HG03442 (cell line): ENCODE results near the gene PPP1R13B.
A peak's percentile ranks its signal among the peaks of the same experiment; 100 is the strongest.

Experiments used
- ATAC-seq: cut with Tn5 transposase; IDR thresholded peaks from one replicate; pipeline ENCODE4 v1.9.1; 2021; ENCODE audit warnings: mild to moderate bottlenecking, moderate library complexity; ENCODE audit not compliant: unreplicated experiment

The PPP1R13B gene

GRCh38 chr14:103715052-103716000 lies 132.0 kb downstream of the PPP1R13B start, which contains the start of the genes XRCC3 and ZFYVE21:
TSS of gene XRCC3 (minus strand) at chr14:103715451. CDS start at chr14:103711087, 4,364 bp downstream.
TSS of gene ZFYVE21 (plus strand) at chr14:103715810. CDS start at chr14:103715842, 32 bp downstream.
- peak; percentile 93 for ATAC-seq

DNA sequence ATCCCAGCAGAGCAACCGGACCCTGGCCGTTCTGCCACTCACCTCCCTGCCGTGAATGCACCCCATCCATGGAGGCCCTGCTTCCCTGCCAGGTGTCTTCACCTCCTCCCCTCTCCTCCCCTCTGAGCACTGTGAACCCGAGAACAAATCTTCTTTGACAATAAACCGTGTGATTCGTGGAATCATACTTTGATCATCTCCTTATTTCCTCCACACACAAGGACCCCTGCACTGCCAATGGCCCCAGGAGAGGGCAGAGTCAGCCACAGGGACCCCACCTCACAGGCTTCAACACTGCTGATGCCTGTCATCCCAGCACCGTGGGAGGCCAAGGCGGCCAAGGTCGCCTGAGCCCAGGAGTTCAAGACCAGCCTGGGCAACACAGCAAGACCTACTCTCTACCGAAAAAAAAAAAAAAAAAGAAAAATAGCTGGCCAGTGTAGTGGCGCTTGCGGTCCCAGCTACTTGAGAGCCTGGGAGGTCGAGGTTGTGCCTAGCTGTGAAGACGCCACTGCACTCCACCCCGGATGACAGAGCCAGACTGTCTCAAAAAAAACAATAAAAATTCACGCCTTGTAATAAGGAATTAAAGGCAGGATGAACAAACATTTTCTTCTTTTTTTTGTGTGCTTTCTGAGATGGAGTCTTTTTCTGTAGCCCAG lies 133.2 kb downstream of the PPP1R13B start:
- ATAC-seq = no peak

DNA sequence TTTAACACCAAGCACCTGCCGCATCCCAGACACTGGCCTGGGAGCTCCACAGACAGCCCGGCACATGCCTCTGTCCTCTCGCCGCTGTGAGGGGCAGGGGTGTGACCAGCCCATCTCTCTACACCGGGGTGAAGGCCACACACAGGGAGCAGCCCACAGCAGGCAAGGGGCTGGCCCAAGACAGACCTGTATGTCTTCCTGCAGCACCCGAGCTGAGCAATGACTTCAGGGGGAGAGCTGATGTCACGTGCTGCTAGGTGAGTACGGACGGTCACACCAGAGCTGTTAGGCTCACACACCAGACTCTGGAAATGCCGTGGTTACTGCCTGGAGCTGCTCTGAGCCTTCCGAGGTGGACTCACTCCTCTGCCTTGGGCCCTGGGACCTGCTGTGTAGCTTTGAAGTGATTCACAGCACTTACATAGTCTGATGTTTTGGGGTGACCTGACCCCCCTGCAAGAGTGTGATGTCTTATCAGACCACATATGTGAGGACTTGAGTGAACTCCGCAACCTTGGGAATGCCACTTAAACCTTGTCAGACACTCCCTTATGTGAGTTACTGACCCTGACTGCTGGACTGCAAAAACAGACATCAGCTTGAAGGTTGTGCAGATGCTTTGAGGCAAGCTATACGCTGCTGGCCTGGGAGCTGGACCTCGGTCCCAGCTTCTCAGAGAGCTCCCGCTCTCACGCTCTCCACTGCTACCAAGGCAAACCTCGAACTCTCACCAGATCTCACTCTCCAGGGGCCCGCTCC lies 133.9 kb downstream of the PPP1R13B start:
- ATAC-seq = no peak

- no peak for ATAC-seq
Measured at GRCh38 chr14:103712633-103713247, 134.6 kb downstream of the PPP1R13B start.

DNA sequence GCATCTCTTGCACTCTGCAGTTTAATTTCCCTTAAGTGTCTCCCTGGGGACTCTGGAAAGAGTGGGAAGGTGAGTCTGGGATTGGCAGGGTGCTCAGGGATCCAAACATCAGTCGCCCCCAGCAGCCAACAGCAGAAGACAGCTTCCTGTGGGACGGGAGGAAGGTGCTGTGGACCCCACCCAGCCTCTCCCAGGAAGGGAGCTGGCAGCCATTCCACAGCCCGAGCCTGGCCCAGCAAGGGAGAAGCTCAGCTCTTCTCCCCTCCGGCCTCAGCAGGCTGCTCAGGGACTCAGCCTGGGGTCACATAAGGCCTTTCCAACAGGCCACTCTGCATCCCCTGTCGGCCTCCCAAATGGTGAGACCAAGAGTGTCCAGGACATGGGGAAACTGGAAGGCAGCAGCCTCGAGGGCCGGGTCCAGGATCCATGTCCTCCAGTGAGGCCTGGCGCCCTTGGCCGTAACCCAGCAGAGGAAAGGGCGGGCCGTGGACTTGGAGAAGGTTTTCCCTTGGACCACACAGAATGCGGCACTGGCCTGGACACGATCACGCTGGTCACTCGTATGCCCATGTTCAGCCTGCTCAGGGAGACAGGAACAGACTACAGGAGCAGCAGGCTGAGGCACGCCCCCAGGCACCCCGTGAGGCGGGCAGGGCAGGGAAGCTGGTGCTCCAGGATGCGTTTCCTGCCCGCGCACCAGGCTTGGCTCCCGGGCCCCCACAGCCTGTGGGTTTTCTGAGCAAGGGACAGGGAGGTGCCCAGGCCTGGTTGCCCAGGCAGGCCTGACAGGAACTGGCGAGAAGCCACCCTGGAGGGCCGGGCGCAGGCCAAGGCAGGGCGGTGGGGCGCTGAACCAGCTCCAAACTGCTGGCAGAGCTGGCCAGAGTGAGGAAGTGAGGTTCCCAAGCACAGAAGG lies 135.6 kb downstream of the PPP1R13B start:
- ATAC-seq = no peak

DNA sequence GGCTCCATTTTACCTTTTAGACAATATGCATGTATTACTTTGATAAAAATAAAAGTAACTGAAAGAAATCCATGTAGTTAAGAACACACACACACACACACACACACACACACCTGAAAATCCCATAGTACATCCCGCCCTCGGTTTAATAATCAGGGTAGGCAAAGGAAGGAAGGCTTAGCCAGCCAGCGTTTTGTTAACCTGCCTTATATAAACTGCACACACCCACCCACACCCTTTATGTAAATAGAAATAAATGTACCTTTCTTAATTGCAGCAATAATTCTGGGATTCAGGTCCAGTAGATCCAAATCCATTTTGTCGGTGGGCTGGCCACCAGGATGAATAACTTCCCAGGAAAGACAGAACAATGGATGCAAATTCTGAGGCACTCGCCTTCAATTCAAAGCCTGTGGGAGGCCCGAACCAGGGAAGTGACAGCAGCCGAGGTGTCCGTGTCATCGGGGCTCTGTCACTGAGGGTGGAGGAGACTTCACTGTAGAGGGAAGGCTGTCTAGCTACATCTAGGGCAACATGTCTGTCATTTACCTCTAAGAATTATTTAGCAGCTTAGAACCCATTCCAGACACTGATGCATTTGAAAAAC lies 136.5 kb downstream of the PPP1R13B start:
- ATAC-seq = no peak

DNA sequence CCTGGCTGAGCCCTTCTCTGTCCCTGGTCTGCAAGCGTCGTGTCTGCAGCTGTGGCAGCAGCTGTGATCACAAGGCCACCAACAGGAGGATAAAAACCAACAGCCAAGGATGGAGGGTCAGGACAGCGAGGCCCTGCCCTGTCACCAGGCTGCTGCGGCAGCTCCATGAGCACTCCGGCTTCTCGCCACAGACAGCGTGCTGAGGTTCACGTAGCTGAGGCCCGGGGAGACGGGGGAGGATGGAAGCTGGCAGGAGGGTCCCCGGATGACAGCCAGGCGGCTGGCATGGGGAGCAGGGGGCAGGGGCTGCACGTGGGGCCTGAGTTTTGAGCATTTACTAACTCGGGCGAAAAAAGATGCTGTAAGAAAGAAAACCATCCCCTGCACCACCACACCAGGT lies 137.6 kb downstream of the PPP1R13B start:
- no peak for ATAC-seq

DNA sequence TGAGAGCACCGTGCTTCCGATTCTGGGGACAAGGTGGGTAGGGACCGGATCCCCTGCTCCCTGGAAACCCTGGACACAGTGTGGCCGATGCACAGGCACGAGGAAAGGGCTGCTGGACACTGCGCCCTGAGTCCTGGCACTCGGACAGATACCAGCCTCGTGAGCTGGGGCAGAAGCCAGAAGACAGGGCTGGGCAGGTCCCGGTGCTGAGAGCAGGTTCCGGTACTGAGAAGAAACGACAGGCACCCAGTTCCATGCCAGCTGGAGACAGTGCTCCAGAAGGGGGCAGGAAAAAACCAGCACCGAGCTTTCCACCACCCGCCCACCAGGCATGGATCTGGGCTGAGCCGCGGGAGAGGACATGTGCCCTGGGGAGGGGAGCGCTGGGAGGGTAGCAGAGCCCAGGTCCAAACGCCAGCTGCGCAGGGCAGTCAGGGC lies 138.6 kb downstream of the PPP1R13B start:
- no peak for ATAC-seq

DNA sequence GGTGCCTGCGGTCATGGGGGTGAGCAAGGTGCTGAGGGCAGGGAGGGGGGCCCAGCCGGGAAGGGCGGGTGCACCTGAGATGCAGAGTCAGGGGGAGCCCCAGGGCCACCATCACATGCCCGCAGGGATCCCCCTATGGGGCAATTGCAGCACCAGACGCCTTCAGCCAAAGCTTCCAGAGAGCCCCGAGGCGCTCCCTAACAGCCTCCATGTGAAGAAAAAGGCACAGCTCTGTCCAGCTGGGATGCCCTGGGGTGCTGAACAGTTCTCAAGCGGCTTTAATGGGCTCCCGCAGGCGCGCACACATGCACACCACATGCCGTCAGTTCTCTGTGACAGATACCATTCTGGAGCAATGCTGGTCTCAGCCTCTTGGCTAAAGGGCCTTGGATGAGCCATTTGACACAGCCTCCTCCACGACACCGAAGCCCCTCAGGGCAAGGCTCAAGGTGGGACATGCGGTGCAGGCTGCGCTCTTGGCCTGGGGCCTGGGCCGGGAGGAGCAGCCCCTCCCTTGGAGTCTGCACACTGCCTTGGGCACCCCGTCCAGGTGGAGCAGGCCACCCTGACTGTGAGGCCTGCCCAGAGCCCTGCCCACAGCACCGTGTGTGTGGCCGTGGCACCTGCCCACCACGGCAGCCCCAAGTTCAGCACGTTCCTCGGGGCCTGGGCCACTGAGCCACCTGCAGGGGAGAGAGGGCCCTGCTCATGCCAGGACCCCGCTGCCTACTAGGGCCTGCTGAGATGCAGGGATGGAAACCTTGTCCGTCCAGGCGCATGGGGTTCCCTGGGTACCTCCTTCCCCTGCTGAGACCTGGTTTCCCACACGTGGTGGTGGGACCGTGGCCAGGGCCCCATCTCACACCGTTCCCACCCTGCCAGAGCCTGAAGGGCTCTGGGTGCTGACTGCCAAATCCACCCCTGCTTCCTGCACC lies 139.8 kb downstream of the PPP1R13B start:
- ATAC-seq = no peak

GRCh38 chr14:103706551-103707328 lies 140.6 kb downstream of the PPP1R13B start:
- no peak for ATAC-seq

DNA sequence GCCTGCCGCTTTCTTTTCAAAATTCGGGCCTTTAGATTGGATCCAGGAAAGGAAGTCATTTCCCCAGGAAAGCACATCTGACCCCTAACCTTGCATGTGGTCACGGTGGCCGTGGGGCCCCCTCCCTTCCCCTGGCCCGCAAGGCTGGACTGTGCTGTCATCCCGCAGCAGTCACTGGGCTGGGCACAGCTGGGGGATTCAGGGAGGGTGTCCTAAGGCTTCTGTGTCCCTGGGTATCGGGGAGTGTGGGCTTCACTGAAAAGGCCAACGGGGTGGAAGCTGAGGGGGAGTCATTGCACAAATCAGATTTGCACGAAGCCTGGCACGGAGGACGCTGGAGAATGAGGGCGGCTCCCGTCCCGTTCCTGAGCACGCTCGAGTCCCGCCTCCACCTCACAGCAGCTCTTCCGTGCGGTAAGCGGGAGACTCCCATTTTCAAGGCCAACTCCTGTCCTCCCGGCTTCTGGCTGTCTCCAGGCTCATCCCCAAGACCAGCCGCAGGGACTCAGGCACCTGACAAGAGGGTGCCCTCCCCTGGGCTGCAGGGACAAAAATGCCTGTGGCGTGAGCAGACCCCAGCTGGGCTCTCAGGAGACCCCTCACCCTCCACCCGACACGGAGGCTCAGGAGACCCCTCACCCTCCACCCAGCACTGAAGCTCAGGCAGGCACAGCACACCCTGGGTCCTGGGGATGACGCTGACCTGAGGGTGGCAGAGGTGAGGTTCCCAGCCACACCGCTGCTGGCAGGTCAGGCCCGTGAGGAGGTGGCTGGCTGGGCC lies 141.7 kb downstream of the PPP1R13B start:
- ATAC-seq = no peak

GRCh38 chr14:103705118-103705503 lies 142.3 kb downstream of the PPP1R13B start:
- no peak for ATAC-seq

- ATAC-seq = no peak
Measured at GRCh38 chr14:103704708-103705107, 142.7 kb downstream of the PPP1R13B start.

DNA sequence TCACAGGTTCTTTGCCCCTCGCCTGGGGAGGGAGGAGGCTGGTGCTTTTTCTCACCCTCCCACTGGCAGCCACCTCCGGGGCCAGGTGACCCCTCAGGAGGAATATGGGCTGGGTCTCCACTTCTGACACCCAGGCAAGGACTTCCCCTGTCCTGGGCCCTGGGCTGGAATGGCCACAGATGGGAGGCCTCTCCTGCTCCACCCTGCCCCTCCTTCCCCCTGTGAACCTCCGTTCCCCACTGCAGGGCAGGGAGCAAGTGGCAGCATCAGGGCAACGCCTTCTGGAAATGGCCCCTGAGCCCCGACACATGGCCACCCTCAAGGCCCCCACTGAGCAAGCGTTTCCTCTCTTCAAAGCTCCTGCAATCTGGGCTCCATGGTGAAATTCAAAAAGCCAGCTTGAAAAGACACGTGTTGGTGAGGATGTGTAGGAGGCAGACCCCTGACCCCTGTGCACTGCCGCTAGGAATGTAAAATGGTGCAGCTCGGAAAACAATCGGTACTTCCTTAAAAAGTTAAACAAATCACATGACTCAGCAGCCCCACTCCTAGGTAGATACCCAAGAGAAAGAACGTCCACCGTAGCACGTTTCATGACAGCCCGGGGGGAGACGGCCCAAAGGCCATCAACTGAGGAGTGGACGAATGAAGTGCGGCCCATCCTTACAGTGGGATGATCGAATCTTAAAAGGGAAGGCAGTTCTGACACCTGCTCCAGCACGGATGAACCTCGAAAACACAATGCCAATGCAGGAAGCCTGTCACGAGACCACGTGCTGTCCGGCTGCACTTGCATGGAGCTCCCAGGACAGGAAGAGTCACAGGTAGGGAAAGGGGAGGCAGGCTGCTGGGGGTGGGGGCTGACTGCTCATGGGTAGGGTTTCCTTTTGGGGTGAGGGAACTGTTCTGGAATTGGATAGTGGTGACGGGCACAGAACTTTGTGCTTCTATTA lies 143.7 kb downstream of the PPP1R13B start:
- no peak for ATAC-seq
